Ureter (tissue), 1 donor: Measurements from ENCODE around the gene SLC23A3. TPM values are rescaled to one million over a fixed set of nuclear protein-coding genes. Genes with fewer than 3 reads are reported as not detected.
"Not testable (repeated sequence)": the region's sequence is repeated elsewhere in the genome, so short reads cannot be mapped to it uniquely, and the experiment has no call there.

Source experiments
- DNase-seq: peaks from one replicate; pipeline ENCODE4 v3.0.0-alpha.2; 2020; ENCODE audit warnings: low spot score
- total RNA-seq: library from RNA; stranded (reverse); gene quantifications from one replicate; pipeline ENCODE4 v1.2.4, GENCODE V29; 2023
- donor health status: DM: yes; HTN: yes; CAD: no.

The SLC23A3 gene
- total RNA-seq, 1 donor from 2014 or later, result 1.6 TPM

DNA sequence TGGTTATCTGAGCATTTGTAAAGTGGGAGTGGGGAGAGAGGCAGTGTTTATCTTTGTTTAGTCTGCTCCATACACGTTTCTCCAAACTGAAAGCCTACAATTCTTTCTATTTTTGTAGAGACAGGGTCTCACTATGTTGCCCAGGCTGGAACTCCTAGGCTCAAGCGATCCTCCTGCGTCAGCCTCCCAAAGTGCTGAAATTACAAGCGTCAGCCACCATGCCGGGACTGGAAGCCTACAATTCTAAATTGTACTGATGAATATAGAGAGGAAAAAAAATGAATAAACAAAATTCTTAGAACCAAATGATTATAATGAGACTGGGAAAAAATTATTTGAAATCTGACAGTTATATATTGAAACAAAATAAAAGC, 35.3 kb upstream of the SLC23A3 start:
- no peak for DNase-seq

DNA sequence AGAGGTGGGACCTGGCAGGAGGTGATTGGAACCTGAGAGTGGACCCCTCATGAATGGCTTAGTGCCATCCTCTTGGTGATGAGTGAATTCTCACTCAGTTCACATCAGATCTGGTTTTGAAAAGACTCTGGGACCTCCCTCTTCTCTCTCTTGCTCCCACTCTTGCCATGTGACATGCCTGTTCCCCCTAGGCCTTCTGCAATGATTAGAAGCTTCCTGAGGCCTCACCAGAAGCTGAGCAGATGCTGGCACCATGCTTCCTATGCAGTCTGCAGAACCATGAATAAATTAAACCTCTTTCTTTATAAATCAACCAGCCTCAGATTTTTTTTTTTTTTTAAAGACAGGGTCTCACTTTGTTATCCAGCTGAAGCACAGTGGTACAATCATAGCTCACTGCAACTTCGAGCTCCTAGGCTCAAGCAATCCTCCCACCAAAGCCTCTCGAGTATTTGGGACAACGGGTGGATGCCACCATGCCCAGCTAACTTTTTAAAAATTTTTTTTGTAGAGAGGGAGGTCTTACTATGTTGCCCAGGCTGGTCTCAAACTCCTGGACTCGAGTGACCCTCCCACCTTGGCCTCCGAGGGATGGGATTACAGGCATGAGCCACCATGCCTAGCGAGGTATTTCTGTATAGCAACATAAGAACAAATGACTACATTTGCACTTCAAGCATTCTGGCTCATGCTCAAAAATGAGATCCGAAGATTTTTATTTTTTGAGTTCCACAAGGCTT, 34.8 kb upstream of the SLC23A3 start:
- DNase-seq, result no peak

DNA sequence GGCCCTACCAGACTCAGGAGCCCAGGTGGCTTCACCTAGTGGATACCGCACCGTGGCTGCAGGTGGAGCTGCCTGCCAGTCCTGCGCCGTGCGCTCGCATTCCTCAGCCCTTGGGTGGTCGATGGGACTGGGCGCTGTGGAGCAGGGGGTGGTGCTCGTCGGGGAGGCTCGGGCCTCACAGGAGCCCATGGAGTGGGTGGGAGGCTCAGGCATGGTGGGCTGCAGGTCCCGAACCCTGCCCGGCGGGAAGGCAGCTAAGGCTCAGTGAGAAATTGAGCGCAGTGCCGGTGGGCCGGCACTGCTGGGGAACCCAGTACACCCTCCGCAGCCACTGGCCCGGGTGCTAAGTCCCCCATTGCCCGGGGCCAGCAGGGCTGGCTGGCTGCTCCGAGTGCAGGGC, 31.5 kb upstream of the SLC23A3 start:
- not testable (repeated sequence) for DNase-seq

DNA sequence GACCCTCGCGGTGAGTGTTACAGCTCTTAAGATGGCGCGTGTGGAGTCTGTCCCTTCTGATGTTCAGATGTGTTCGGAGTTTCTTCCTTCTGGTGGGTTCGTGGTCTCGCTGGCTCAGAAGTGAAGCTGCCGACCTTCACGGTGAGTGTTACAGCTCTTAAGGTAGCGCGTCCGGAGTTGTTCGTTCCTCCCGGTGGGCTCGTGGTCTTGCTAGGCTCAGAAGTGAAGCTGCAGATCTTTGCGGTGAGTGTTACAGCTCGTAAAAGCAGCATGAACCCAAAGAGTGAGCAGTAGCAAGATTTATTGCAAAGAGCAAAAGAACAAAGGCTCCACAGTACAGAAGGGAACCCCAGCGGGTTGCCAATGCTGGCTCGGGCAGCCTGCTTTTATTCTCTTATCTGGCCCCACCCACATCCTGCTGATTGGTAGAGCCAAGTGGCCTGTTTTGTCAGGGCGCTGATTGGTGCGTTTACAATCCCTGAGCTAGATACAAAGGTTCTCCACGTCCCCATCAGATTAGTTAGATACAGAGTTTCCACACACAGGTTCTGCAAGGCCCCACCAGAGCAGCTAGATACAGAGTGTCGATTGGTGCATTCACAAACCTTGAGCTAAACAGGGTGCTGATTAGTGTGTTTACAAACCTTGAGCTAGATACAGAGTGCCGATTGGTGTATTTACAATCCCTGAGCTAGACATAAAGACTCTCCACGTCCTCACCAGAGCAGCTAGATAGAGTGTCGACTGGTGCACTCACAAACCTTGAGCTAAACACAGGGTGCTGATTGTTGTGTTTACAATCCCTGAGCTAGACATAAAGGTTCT, 30.9 kb upstream of the SLC23A3 start:
- DNase-seq, result not testable (repeated sequence)

DNA sequence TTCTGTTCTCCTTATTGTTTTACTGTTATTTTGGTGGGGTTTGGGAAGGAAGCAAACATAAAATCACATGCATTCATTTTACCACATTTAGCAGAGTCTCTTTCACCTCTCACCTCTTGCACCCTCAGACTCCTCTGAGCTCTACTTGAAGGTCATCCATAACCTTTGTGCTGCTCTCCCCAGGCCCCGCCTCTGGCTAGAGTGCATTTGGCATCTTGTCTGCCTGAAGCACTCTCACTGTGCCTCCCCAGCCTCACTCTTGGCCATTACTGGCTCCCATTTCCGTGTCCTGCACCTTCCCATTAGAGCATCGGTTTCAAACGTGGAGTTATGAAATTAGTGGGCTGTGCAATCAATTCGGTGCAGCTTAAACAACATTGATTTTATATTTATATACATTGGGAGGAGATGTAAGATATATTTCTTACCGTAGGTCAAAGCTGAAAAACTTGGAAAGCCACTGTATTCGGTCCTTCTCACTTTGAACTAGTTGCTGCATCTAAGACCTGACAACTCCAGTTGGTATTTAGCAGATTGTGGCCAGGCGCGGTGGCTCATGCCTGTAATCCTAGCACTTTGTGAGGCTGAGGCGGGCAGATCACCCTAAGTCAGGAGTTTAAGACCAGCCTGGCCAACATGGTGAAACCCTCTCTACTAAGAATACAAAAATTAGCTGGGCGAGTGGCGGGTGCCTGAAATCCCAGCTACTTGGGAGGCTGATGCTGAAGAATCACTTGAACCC, 29.8 kb upstream of the SLC23A3 start:
- no peak for DNase-seq

DNA sequence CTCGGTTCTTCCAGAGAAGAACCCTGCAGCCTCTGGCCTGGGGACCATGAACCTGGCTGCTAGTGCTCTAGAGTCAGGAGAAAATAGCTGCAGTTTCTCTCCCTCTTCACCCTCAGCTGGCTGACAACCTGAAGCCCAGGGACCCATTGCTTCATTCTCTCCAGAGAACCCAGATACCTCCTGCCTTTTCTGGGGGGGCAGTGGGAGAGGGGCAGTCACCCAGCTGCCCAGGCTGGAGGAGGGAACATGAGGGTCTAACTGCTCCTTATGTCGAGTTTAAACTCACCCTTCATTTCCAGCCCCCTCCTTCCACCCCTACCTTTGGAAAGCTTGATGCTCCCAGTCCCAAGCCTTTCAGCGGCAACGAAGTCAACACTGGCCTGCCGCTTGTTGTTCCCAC, 29.1 kb upstream of the SLC23A3 start:
- no peak for DNase-seq

DNA sequence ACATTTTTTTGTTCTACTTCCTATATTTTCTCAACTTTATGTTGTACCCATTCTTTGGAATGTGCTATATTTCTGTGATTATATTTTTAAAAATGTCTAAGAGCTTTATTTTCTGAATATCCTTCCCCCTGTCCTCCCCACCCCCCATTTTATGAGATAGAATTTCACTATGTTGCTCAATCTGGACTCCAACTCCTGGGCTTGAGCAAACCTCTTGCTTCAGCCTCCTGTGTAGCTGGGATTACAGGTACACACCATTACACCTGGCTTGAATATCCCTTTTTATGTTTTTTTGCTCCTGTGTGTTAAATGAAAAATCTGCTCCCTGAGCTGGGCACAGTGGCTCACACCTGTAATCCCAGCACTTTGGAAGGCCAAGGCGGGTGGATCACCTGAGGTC, 27.6 kb upstream of the SLC23A3 start:
- DNase-seq, result no peak

DNA sequence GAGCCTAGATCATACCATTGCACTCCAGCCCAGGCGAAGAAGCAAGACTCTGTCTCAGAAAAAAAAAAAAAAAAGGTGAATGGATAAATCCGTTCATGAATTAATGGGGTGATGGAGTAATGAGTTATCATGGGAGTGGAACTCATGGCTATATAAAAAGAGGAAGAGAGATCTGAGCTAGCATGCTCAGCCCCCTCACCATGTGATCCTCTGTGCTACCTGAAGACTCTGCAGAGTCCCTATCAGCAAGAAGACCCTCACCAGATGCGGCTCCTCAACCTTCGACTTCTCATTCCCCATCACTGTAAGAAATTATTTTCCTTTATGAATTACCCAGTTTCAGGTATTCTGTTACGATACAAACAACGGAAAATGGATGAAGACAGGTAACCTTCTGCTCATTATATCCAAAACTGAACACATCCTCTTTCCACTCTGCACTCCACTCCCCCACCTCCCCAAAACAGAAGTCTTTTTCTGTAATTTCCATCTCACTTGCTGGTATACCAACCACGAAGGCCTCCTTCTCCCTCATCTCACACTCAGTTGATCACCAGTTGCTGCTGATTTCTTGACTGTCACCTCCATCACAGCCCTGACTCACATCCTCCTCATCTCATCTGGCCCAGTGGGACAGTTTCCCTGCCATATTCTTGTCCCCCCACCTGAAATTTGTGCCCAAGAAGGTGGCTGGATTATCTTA, 17.1 kb upstream of the SLC23A3 start:
- no peak for DNase-seq

DNA sequence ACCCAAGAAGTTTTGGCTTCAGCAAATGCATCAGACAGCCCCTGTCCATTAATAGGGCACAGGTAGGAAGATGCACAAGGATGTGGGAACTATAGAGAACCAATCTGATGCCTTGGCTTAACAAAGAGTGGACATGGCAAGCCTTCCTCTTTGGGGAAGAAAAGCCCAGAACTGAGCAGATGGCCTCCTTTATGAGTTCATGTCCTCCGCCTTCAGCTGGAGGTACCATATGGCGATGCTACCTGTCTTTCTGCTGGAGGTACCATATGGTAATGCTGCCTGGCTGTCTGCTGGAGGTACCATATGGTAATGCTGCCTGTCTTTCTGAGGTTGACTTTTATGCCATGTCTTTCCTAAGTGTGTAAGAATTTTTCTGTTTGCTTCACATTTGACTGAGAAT, 14.3 kb upstream of the SLC23A3 start:
- no peak for DNase-seq

DNA sequence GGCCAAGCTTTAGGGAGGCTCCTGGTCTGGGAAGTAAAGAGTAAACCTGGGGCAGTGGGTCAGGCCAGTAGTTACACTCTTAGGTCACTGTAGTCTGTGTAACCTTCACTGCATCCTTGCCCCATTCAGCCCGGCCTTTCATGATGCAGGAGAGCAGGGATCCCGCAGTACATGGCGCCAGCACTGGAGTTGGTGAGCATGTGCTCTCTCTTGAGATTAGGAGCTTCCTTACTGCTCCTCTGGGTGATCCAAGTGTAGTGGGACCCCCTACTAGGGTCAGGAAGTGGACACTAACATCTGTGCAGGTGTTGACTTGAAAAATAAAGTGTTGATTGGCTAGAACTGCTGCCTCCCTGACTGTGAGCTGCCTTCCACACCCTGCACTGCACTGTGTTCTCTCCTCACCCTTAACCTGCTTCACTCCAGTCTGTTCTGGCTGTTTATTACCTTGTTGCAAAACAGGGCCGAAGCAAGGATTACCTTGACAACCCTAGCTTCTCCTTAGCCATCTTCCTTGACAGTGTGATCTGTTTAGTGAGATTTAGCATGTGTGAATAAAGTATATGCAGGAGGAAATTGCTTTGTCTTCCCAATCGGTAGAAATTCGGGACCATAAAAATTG, 13.4 kb upstream of the SLC23A3 start:
- no peak for DNase-seq

DNA sequence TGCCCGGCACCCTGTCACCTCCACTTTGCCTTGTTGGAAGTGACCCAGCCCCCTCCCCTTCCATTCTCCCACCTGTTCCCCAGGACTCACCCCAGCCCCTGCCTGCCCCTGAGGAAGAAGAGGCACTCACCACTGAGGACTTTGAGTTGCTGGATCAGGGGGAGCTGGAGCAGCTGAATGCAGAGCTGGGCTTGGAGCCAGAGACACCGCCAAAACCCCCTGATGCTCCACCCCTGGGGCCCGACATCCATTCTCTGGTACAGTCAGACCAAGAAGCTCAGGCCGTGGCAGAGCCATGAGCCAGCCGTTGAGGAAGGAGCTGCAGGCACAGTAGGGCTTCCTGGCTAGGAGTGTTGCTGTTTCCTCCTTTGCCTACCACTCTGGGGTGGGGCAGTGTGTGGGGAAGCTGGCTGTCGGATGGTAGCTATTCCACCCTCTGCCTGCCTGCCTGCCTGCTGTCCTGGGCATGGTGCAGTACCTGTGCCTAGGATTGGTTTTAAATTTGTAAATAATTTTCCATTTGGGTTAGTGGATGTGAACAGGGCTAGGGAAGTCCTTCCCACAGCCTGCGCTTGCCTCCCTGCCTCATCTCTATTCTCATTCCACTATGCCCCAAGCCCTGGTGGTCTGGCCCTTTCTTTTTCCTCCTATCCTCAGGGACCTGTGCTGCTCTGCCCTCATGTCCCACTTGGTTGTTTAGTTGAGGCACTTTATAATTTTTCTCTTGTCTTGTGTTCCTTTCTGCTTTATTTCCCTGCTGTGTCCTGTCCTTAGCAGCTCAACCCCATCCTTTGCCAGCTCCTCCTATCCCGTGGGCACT, 12.7 kb upstream of the SLC23A3 start:
- no peak for DNase-seq

DNA sequence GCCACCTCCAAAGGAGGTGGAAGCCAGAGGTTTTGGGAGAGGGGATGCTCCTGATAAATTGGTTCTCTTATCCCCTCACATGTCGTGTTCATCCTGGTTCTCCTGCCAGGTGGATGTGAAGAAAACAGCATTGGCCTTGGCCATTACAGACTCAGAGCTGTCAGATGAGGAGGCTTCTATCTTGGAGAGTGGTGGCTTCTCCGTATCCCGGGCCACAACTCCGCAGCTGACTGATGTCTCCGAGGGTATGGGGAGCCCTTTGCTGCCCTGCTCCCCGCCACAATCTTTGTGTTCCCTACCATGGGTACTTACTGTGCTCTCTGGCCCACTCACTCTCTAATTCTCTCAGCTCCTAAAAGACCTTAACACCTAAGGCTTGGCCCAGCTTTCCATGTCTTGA, 11.7 kb upstream of the SLC23A3 start:
- no peak for DNase-seq

DNA sequence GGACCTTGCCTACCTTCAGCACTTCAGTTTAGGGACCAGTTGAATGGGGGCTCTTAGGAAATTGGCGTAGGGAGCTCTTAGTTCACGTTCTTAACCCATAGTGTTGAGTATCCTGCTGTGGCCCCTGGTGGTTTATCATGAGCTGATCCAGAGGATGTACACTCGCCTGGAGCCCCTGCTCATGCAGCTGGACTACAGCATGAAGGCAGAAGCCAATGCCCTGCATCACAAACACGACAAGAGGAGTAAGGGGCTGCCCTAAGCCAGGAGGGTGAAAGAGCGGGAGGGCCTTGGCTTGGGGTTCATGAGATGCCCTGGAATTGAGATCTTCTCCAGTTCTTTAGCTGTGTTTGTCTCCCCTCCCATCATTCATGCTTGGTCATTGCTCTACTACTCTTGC, 11.1 kb upstream of the SLC23A3 start:
- DNase-seq, result no peak

DNA sequence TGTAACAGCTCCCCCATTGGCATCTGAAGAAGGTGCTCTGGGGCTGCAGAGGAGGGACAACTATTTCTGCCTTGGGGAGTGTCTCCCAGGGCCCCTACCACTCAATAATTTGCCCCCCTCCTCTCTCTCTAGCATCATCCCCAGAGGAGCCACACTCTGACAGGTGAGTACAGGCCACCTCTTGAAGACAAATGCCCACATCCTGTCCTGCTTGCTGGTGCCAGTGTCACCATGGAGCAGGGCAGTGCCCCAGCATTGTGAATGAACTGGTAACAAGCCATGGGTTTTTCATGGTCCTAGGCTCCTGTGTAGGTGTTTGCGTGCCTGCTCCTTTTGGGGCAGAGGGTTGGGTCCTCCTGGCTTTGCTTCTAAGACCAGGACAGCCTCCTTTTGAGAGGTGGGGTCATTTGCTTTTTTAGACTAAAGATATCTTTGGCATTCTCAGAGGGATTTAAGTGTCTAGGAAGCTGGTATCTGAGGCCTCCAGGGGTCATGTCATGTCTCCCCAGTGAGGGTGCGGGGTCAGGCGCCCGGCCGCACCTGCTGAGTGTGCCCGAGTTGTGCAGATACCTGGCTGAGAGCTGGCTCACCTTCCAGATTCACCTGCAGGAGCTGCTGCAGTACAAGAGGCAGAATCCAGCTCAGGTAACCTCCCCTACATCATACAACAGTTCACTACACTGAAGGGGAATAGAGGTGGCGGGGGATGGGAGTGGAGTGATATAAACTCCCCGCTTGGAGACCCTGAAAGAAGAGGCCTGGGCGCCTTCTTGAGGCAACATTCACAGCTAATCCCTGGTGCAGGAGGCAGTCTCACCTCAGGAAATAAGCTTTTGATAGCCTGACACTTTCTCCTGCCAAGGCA, 10.0 kb upstream of the SLC23A3 start:
- DNase-seq, result no peak

DNA sequence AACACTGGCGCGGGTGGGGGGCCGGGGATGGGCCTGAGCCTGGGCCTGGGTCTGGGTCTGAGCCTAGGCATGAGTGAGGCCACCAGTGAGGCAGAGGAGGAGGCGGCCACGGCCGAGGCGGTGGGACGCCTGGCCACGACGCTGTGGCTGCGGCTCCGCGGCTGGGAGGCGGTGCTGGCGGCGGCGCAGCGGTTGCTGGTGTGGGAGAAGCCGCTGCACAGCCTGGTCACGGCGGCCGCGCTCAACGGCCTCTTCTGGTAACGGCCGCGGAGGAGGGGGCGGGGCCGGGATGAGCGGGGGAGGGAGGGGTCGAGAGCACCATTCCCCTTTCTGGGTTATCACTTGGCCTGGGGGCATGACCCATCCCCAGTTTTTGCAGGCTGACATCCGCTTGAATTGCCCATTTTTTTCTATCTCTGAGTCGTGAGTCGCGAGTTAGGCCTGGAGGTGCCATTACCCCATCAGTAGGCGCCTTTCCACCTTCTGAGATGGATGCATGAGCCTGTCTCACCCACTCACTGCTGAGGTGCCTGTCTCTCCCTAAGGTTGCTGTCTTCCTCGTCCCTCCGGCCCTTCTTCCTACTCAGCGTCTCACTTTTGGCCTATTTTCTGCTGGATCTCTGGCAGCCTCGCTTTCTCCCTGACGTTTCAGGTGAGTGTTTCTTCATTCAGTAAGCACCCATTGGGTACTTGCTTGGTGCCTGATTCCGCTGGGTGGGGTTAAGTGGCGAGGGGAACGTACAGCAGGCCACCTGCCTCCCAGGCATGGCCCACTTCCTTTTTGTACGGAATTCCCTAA, 8.7 kb upstream of the SLC23A3 start:
- peak; percentile 70 for DNase-seq

DNA sequence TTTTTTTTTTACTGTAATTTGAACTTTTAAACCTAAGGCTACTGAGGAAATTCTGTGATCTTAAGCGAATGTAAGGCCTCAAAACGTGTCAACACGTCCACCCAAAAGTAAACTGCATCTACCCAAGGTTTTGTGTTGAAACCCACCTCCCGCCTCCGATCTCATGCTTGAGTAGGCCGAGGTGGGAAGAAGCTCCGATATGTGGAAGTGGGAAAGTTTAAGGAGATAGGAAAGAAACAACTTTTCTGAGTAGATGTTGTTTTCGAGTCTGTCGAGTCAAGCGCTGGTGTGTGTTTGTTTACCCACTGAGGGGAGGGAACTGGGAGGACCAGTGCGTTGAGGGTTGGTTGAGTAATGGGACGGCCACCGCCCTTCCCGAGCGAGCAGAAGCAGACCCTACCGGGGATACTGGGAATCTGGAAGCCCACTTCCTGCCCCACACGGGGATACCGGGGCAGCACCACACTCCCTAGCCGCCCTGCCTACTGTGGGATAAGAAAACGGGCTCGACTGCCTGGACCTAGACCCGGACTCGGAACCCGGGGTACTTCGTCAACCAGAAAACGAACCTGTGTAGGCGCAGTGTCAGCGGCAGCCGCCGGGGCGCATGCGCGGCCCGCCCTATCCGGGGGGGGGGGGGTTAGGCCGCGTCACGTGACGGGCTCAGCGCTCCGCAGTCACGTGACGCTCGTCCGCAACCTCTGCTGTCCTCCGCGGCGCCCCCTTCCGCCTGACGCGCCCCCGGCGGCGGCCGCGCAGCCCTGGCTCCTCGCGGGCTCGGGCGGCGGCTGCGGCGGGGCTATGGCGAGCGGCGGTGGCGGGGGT, 7.9 kb upstream of the SLC23A3 start, which contains the start of gene RETREG2:
TSS of gene RETREG2 (plus strand) at position 724 of the 825 bp plus-strand sequence. CDS start at position 802, 78 bp downstream.
- DNase-seq, result peak; percentile 88

DNA sequence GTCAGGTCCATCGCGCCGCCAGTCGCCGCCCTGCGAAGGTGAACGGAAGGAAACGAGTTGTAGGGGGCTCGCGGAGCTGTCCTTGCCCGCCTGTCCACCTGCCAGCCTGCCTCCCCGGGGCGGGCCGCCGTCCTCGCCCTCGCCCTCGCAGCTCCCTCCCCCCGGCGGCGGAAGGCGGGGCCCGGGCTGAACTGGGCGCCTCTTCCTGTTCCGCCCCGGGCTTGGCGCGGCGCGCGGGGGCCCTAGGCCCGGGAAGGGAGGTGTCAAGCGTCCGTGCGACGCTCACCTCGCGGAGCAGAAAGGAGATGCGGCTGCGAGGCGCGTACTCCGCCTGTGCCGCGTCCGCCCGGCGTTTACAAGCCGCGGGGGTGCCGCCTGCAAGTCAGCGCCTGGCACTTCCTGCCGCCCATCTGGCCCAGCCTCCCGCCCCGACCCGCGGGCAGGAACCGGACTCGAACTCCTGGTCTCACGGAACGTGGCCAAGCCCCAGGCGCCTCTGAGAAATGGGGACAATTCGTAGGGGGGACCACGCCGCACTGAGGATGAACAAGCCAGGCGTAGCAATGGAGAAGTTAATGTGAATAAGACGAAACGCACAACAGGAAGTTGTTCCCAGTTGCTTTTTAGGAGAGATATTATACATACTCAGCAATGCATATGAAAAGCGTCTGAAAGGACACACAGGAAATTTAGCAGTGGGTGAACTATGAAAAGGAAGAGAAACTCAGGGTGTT, 7.2 kb upstream of the SLC23A3 start, which contains the start of gene CNPPD1:
TSS of gene CNPPD1 (minus strand) at position 108 of the 734 bp plus-strand sequence. CDS start at position 11, 97 bp downstream.
- DNase-seq, result peak; percentile 90
